Measurements from ENCODE around the gene KCNK18.

DNA sequence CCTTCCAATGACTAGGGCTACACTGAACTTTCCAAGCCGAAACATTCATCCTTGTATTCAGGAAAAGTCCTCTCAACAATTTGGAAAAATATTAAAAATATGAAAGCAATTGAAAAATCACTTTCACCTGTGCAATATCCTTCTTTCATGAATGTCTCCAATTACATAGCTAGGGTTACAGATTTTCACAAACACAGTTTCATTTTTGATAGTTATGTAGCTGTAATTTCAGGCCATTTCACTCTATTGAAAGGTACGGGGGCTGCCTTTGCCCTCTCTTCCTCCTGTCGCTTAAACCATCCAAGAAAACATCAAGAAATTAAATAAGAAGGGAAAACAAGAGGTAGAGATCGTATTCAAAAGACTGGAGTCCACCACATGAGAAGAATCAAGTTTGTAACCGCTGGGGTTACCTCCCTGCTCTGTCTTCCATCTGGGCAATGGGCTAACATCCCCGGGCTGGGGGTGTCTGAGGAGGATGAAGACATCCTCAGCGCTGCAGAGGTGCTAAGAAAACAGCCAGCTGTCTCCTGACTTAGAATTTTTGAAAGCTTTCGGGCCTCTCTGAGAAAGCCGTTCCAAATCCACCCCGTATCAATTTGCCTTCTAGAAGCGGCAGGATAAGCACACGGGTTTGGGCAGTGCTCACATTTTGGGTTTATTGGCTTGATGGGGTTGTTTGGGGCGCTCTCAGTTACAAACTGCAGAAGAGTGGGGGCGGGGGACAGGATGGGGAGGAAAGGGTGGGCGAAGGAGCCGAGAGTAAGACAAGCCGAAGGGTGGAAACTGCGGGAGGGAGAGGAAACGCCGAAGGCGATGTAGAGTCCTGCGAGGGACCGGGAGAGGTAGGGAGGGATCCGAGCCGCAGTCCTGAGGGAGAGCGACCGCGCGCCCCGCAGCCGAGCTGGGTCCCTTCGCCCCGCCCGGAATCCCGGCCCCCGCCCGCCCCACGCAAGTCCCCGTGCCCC lies 34.9 kb upstream of the KCNK18 start:
- TF ChIP-seq, protein P1, sequence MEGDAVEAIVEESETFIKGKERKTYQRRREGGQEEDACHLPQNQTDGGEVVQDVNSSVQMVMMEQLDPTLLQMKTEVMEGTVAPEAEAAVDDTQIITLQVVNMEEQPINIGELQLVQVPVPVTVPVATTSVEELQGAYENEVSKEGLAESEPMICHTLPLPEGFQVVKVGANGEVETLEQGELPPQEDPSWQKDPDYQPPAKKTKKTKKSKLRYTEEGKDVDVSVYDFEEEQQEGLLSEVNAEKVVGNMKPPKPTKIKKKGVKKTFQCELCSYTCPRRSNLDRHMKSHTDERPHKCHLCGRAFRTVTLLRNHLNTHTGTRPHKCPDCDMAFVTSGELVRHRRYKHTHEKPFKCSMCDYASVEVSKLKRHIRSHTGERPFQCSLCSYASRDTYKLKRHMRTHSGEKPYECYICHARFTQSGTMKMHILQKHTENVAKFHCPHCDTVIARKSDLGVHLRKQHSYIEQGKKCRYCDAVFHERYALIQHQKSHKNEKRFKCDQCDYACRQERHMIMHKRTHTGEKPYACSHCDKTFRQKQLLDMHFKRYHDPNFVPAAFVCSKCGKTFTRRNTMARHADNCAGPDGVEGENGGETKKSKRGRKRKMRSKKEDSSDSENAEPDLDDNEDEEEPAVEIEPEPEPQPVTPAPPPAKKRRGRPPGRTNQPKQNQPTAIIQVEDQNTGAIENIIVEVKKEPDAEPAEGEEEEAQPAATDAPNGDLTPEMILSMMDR (conservative IDR thresholded peaks at IDR 0.05) = no peak
- TF ChIP-seq ZFX (IDR thresholded peaks at IDR 0.05) = no peak

Data from C4-2B (cell line).